Gastrocnemius medialis (tissue), 4 donors: ENCODE data around the gene MLN. TPM values are rescaled to one million over a fixed set of nuclear protein-coding genes. Genes with fewer than 3 reads are reported as not detected.

Experiments
- ATAC-seq, 2 donors: fragments of 150-250 bp; one replicate each; pipeline ENCODE4 v1.9.1; 2016
- DNase-seq, 2 donors: peaks; one replicate each; pipeline ENCODE4 v3.0.0-alpha.2; 2019
- H3K27ac ChIP-seq, 4 donors: fragments of 200-600 bp; sonication (generic); 1 replicate in 1 of 4; 2 replicates in 3 of 4; pipeline ENCODE4 v1.5.1; 2016 to 2018; ENCODE audit warnings: mild to moderate bottlenecking in 2 of 4, moderate library complexity in 1 of 4
- H3K27me3 ChIP-seq, 3 donors: fragments of 200-600 bp; sonication (generic) in 2 of 3; 1 replicate in 1 of 3; 2 replicates in 2 of 3; pipeline versions ENCODE4 v1.5.1 to v1.6.0; 2016 to 2019; ENCODE audit warnings: mild to moderate bottlenecking in 1 of 3, moderate library complexity in 1 of 3
- H3K36me3 ChIP-seq, 2 donors: fragments of 200-600 bp; sonication (generic) in 1 of 2; one replicate each; pipeline ENCODE4 v1.5.1; 2017 to 2018
- H3K4me1 ChIP-seq, 2 donors: fragments of 200-600 bp; sonication (generic) in 1 of 2; one replicate each; pipeline ENCODE4 v1.5.1; 2016 to 2017; ENCODE audit warnings: mild to moderate bottlenecking in 2 of 2
- H3K4me3 ChIP-seq, 4 donors: fragments of 200-600 bp; sonication (generic) in 3 of 4; 1 replicate in 1 of 4; 2 replicates in 3 of 4; pipeline ENCODE4 v1.5.1; 2016 to 2019; ENCODE audit warnings: mild to moderate bottlenecking in 2 of 4
- H3K9me3 ChIP-seq, 3 donors: fragments of 200-600 bp; sonication (generic) in 2 of 3; 1 replicate in 1 of 3; 2 replicates in 2 of 3; pipeline ENCODE4 v1.5.1; 2016 to 2019
- POLR2A ChIP-seq, 2 donors: fragments of 450-650 bp; IDR thresholded peaks; one replicate each; pipeline ENCODE4 v1.6.1; 2017; ENCODE audit warnings: antibody characterized with exemption in 2 of 2, mild to moderate bottlenecking in 2 of 2, moderate library complexity in 2 of 2
- in situ Hi-C, 4 donors: fragments of 200-750 bp; cut with MboI; loops; one replicate each; pipeline versions ENCODE4 v1.15.0 to v1.8.0; 2017; ENCODE audit warnings: low sequenced_read_pairs in 4 of 4
- intact Hi-C: fragments of 100-400 bp; cut with DNase I; formaldehyde crosslinking; loops from one replicate; pipeline ENCODE4 v1.15.1; 2023; ENCODE audit warnings: low total_unique reads
- total RNA-seq, 4 donors: library from RNA; depleted of rRNA; stranded (reverse); fragments of >200 nt; gene quantifications; one replicate each; pipeline versions ENCODE4 v1.1.0 to v1.2.3, GENCODE V29; 2016
- TF ChIP-seq, protein P1 (sequence below), 5 experiments: fragments of 450-650 bp in 3 of 5; fragments of 200-600 bp in 2 of 5; sonication (generic) in 2 of 5; IDR thresholded peaks in 4 of 5; conservative IDR thresholded peaks in 1 of 5; 1 replicate in 4 of 5; 2 replicates in 1 of 5; pipeline ENCODE4 v1.5.1; 2016 to 2019; ENCODE audit warnings: antibody characterized with exemption in 5 of 5, mild to moderate bottlenecking in 3 of 5, moderate library complexity in 3 of 5

The MLN gene
- total RNA-seq, 4 donors from 2014 or later, result not detected

DNA sequence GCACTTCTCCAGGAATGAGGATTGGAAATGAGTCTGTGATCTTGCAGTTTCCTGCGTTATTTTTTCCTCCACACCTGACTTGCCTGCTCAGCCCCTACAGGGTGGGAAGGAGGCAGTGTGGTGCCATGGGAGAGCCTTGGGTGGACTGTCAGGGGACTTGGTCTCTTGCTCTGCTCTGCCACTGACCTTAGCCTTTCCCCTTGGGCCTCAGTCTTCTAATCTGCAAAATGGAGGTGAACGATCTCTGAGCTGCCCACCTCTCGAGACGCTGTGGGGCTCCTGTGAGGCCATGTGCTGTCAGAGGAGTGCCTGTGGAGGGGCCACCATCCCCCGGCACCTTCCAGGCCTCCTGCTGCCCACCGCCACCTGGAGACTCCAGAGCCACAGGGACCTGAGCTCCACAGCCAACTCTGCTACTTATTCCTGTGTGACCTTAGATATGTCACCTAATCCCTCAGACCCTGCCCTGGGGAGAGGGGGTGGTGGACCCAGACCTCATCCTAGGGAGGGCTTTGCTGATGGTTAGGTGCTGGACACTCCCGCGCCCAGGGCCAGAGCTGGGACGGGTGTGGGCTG is 45.8 kb upstream of the MLN start:
- ATAC-seq (no peak), DNase-seq (no peak)
- Histone ChIP-seq H3K36me3 (no peaks in the 10 kb centered on the region), H3K9me3 (no peaks in the 10 kb centered on the region), H3K4me3 (no peak overlapping the region), H3K27ac (no peak overlapping the region), H3K4me1 (no peaks in the 10 kb centered on the region), H3K27me3 (no peaks in the 10 kb centered on the region)
- TF ChIP-seq, protein P1, sequence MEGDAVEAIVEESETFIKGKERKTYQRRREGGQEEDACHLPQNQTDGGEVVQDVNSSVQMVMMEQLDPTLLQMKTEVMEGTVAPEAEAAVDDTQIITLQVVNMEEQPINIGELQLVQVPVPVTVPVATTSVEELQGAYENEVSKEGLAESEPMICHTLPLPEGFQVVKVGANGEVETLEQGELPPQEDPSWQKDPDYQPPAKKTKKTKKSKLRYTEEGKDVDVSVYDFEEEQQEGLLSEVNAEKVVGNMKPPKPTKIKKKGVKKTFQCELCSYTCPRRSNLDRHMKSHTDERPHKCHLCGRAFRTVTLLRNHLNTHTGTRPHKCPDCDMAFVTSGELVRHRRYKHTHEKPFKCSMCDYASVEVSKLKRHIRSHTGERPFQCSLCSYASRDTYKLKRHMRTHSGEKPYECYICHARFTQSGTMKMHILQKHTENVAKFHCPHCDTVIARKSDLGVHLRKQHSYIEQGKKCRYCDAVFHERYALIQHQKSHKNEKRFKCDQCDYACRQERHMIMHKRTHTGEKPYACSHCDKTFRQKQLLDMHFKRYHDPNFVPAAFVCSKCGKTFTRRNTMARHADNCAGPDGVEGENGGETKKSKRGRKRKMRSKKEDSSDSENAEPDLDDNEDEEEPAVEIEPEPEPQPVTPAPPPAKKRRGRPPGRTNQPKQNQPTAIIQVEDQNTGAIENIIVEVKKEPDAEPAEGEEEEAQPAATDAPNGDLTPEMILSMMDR (IDR thresholded peaks at IDR 0.05 in 4 of 5, conservative IDR thresholded peaks at IDR 0.05 in 1 of 5), result no peak
- no peak for TF ChIP-seq POLR2A (IDR thresholded peaks at IDR 0.05)
- in situ Hi-C loops, result no loop called here
- intact Hi-C loops, result no loop called here

DNA sequence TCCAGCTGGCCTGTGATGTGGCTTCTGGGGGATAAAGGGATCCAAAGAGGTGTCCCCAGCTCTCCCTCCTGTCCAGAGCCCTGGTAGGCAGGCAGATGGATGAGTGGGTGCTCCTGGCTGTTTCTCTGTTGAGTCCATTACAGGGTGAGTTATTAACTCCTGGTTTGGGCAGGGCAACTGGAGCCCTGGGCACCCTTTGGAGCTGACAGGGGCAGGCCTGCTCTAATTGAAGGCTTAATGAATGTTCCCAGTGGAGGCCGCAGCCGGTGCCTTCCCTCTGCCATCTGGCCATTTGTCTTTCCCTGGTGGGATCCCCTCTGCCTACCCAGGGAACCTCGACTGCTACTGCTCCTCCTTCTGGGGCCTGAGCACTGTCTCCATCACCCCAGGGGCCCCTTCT is 44.7 kb upstream of the MLN start:
- in situ Hi-C loops, result no loop called here
- no peaks in the 10 kb centered on the region for H3K9me3 ChIP-seq
- no peak for TF ChIP-seq POLR2A (IDR thresholded peaks at IDR 0.05)
- TF ChIP-seq, protein P1 (IDR thresholded peaks at IDR 0.05 in 4 of 5, conservative IDR thresholded peaks at IDR 0.05 in 1 of 5), result no peak
- ATAC-seq (no peak), DNase-seq (no peak)
- H3K36me3 ChIP-seq, result no peaks in the 10 kb centered on the region
- H3K4me3 ChIP-seq, result no peak overlapping the region
- H3K27ac ChIP-seq, result no peak overlapping the region
- intact Hi-C loops, result no loop called here
- no peaks in the 10 kb centered on the region for H3K4me1 ChIP-seq
- H3K27me3 ChIP-seq, result no peaks in the 10 kb centered on the region

DNA sequence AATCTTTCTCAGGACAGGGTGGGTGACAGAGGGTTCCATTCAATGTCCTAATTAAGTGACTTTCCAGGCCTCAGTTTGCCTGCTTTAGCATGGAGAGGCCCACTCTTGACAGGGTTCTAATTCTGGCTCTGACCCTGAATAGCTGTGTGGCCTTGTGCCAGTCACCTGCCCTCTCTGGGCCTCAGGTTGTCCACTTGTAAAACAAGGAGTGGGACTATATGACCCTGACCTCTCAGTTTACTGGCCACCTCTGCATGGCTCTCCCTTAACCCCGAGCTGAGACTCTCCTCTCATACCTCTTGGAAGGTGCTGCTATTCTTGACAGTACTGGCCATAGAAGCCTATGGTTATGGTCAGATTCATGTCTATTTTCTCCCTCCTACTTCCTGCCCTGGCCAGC is 44.1 kb upstream of the MLN start:
- H3K9me3 ChIP-seq, result no peaks in the 10 kb centered on the region
- H3K4me3 ChIP-seq, result no peak overlapping the region
- TF ChIP-seq, protein P1 (IDR thresholded peaks at IDR 0.05 in 4 of 5, conservative IDR thresholded peaks at IDR 0.05 in 1 of 5), result no peak
- no peak for TF ChIP-seq POLR2A (IDR thresholded peaks at IDR 0.05)
- ATAC-seq, result no peak
- intact Hi-C loops, result no loop called here
- no peaks in the 10 kb centered on the region for H3K4me1 ChIP-seq
- H3K27me3 ChIP-seq, result no peaks in the 10 kb centered on the region
- DNase-seq, result no peak
- no peak overlapping the region for H3K27ac ChIP-seq
- in situ Hi-C loops, result no loop called here
- H3K36me3 ChIP-seq, result no peaks in the 10 kb centered on the region

DNA sequence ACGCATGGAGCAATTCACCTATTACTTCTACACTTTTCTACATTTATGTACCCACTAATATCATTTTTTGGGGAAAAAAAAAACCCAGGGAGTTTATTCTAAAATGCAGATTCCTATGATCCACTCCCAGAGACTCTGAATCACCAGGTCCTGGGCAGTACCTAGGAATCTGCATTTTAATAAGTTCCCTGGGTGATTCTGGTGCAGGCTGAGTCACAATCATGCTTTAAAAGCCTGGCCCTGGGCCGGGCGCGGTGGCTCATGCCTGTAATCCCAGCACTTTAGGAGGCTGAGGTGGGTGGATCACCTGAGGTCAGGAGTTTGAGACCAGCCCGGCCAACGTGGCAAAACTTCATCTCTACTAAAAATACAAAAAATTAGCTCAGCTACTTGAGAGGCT is 43.3 kb upstream of the MLN start:
- H3K36me3 ChIP-seq, result no peaks in the 10 kb centered on the region
- no peaks in the 10 kb centered on the region for H3K27me3 ChIP-seq
- in situ Hi-C loops (no loop called here), intact Hi-C loops (no loop called here)
- DNase-seq (no peak), ATAC-seq (no peak)
- no peaks in the 10 kb centered on the region for H3K9me3 ChIP-seq
- H3K4me1 ChIP-seq, result no peaks in the 10 kb centered on the region
- no peak overlapping the region for H3K27ac ChIP-seq
- no peak overlapping the region for H3K4me3 ChIP-seq
- no peak for TF ChIP-seq POLR2A (IDR thresholded peaks at IDR 0.05)
- TF ChIP-seq, protein P1 (IDR thresholded peaks at IDR 0.05 in 4 of 5, conservative IDR thresholded peaks at IDR 0.05 in 1 of 5), result no peak

DNA sequence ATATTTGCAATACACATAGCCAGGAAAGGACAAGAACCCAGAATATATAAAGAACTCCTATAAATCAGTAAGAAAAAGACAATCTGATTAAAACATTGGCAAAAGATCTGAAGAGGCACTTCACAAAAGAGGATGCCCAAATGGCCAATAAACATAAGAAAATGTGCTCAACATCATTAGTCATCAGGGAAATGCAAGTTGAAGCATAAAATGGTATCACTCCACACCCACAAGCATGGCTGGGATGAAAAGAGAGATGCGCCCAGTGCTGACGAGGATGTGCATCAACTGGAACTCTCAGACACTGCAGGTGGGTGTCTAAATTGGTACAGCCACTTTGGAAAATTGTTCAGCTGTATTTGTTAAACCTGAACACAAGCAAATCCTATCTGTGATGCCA is 42.4 kb upstream of the MLN start:
- ATAC-seq, result no peak
- intact Hi-C loops (no loop called here), in situ Hi-C loops (no loop called here)
- Histone ChIP-seq H3K27ac (no peak overlapping the region), H3K36me3 (no peaks in the 10 kb centered on the region), H3K4me3 (no peak overlapping the region), H3K27me3 (no peaks in the 10 kb centered on the region), H3K9me3 (no peaks in the 10 kb centered on the region), H3K4me1 (no peaks in the 10 kb centered on the region)
- DNase-seq, result no peak
- TF ChIP-seq, protein P1 (IDR thresholded peaks at IDR 0.05 in 4 of 5, conservative IDR thresholded peaks at IDR 0.05 in 1 of 5), result no peak
- no peak for TF ChIP-seq POLR2A (IDR thresholded peaks at IDR 0.05)
